ENCODE results near the gene CRYGN. TPM values are rescaled to one million over a fixed set of nuclear protein-coding genes. Genes with fewer than 3 reads are reported as not detected.
A peak's percentile ranks its signal among the peaks of the same experiment; 100 is the strongest.

The CRYGN gene
- total RNA-seq, 4 donors from 2014 or later: not detected

- DNase-seq (ENCODE audit: low spot score in 2 of 2): no peak
- TF ChIP-seq POLR2A (IDR thresholded peaks at IDR 0.05) (no peak), CTCF (IDR thresholded peaks at IDR 0.05) (no peak)
- 69 to 82% methylated on average over 1 of the region's 1 CpG for WGBS, 2 donors
- intact Hi-C loops (cut with DNase I; ENCODE audit: low total_unique reads): no loop called here
- no peak overlapping the region for H3K4me3 ChIP-seq (ENCODE audit: low read depth, poor library complexity, severe bottlenecking)
These were observed 22.4 kb upstream of the CRYGN start for GRCh38 chr7:151462306-151462779.

GRCh38 chr7:151461942-151462230 lies 21.9 kb upstream of the CRYGN start:
- no peak for DNase-seq (ENCODE audit: low spot score in 2 of 2)
- 66 to 70% methylated on average over 4 of the region's 4 CpGs for WGBS, 2 donors
- no peak overlapping the region for H3K4me3 ChIP-seq (ENCODE audit: low read depth, poor library complexity, severe bottlenecking)
- intact Hi-C loops (cut with DNase I; ENCODE audit: low total_unique reads): no loop called here
- no peak for TF ChIP-seq CTCF (IDR thresholded peaks at IDR 0.05)
- TF ChIP-seq POLR2A (IDR thresholded peaks at IDR 0.05): no peak

GRCh38 chr7:151461096-151461941 lies 21.4 kb upstream of the CRYGN start:
- intact Hi-C loops (cut with DNase I; ENCODE audit: low total_unique reads): no loop called here
- no peak overlapping the region for H3K4me3 ChIP-seq (ENCODE audit: low read depth, poor library complexity, severe bottlenecking)
- 72 to 86% methylated on average over 6 of the region's 6 CpGs for WGBS, 2 donors
- no peak for DNase-seq (ENCODE audit: low spot score in 2 of 2)
- no peak for TF ChIP-seq CTCF (IDR thresholded peaks at IDR 0.05)
- no peak for TF ChIP-seq POLR2A (IDR thresholded peaks at IDR 0.05)

GRCh38 chr7:151460474-151460855 lies 20.5 kb upstream of the CRYGN start:
- intact Hi-C loops (cut with DNase I; ENCODE audit: low total_unique reads): no loop called here
- peak; percentile 49 to 90 for DNase-seq (ENCODE audit: low spot score in 2 of 2)
- no peak overlapping the region for H3K4me3 ChIP-seq (ENCODE audit: low read depth, poor library complexity, severe bottlenecking)
- no peak for TF ChIP-seq CTCF (IDR thresholded peaks at IDR 0.05)
- 42 to 43% methylated on average over 8 to 10 of the region's 10 CpGs for WGBS, 2 donors

GRCh38 chr7:151459726-151460473 lies 20.0 kb upstream of the CRYGN start:
- intact Hi-C loops (cut with DNase I; ENCODE audit: low total_unique reads): no loop called here
- peak; percentile 84 to 96 for DNase-seq (ENCODE audit: low spot score in 2 of 2)
- H3K4me3 ChIP-seq (ENCODE audit: low read depth, poor library complexity, severe bottlenecking): no peak overlapping the region
- 9 to 10% methylated on average over 25 of the region's 25 CpGs for WGBS, 2 donors
- no peak for TF ChIP-seq CTCF (IDR thresholded peaks at IDR 0.05)
- TF ChIP-seq POLR2A (IDR thresholded peaks at IDR 0.05): no peak
